ENCODE results near the gene UBQLNL.

UBQLNL gene

DNA sequence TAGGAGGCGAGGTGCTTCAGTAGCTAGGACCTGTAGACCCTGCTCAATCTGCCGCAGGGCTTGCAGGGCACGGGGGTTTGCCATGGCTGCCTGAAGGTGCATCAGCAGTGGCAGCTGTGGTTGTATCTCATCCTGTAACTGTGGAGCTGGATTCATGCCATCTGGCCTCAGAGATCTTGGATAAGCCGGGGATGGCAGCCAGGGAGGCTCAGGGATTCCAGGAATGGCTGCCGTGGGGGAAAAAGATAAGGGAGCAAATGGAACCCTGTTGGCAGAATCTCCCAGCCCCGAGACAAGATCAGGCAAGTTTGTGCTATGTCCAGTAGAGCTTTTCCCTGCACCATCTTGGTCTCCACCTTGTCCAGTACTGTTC is 8.6 kb downstream of the UBQLNL start:
- Histone ChIP-seq H3F3A (ENCODE audit: low read depth) (no peaks in the 10 kb centered on the region), H3K4me1 (ENCODE audit: insufficient read depth, low read length, poor library complexity, severe bottlenecking) (no peaks in the 10 kb centered on the region), H3K9ac (ENCODE audit: low read depth, low read length, poor library complexity, severe bottlenecking) (no peak overlapping the region), H3K4me3 (ENCODE audit: low read length, poor library complexity, severe bottlenecking) (no peak overlapping the region), H3K27me3 (ENCODE audit: insufficient read depth, low read length, poor library complexity, severe bottlenecking) (no peaks in the 10 kb centered on the region), H4K20me1 (ENCODE audit: insufficient read depth, low read length, poor library complexity, severe bottlenecking) (no peaks in the 10 kb centered on the region), H3K4me2 (ENCODE audit: low read depth, low read length, poor library complexity, severe bottlenecking) (no peak overlapping the region), H3K9me2 (replicated peaks; ENCODE audit: low read depth, low read length) (no peaks in the 10 kb centered on the region), H3K79me2 (ENCODE audit: insufficient read depth, low read length) (no peaks in the 10 kb centered on the region), H3K9me3 (ENCODE audit: insufficient read depth, low read depth, low read length) (no peaks in the 10 kb centered on the region), H2AFZ (ENCODE audit: low read length) (no peak overlapping the region), H3K36me3 (ENCODE audit: insufficient read depth, low read length) (no peaks in the 10 kb centered on the region)
- TF ChIP-seq, protein P1, sequence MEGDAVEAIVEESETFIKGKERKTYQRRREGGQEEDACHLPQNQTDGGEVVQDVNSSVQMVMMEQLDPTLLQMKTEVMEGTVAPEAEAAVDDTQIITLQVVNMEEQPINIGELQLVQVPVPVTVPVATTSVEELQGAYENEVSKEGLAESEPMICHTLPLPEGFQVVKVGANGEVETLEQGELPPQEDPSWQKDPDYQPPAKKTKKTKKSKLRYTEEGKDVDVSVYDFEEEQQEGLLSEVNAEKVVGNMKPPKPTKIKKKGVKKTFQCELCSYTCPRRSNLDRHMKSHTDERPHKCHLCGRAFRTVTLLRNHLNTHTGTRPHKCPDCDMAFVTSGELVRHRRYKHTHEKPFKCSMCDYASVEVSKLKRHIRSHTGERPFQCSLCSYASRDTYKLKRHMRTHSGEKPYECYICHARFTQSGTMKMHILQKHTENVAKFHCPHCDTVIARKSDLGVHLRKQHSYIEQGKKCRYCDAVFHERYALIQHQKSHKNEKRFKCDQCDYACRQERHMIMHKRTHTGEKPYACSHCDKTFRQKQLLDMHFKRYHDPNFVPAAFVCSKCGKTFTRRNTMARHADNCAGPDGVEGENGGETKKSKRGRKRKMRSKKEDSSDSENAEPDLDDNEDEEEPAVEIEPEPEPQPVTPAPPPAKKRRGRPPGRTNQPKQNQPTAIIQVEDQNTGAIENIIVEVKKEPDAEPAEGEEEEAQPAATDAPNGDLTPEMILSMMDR (conservative IDR thresholded peaks at IDR 0.05; ENCODE audit: low read length), result no peak
- TF ChIP-seq EZH2phosphoT487 (IDR thresholded peaks at IDR 0.05; ENCODE audit: borderline replicate concordance), result no peak

DNA sequence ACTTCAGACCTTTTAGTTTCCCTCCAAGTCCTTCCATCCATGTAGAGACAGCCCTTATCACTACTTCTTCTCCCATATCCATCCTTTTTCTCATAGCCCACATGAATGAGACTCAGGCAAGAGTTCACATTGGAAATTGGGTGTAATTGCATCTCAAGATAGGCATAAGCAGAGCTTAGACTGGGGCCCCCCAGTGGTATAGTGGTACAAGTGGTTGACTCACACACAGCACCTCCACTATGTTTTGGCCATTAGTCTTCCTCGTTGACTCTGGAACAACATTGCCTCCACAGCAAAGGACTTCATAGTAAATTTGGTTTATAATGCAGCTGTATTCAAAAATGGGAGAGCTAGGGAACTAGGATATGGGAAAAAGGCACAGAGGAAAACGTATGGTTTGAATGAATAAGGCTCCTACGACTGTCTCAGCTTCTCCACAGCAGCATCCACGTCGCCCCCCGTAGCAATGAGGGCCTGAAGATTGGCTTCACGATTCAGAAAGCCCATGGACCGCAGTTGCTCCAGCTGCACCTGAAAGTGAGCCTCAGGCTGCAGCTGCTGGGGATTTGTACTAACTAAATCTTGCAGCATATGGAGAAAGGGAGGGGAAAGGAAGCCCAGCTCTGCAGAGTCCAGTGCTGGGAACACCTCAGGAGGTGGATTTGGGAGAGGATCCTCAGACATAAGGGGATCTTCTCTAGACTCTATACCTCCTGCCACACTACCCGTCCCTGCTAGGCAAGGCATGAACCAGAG is 9.1 kb downstream of the UBQLNL start:
- no peaks in the 10 kb centered on the region for H3F3A ChIP-seq (ENCODE audit: low read depth)

DNA sequence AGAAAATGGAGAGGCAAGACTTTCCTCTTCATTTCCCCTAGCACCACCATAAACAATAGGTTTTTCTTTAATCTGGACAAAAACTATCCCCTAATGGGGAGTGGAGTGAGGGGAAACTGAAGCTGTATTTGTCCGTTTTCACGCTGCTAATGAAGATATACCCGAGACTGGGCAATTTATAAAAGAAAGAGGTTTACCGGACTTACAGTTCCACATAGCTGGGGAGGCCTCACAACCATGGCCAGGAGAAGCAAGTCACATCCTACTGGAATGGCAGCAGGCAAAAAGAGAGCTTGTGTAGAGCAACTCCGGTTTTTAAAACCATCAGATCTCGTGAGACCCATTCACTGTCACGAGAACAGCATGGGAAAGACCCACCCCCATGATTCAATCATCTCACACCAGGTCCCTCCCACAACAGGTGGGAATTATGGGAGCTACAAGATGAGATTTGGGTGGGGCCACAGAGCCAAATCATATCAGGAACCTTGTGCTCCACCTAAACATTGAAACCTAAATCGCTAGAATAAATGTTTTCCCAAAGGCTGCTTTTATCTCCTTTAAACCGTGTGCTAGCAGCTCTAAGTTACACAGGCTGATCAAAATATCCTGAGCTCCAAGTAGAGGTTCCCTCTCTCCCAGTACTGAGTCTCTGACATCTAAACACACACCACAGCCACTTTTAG is 11.0 kb downstream of the UBQLNL start:
- H3K4me2 ChIP-seq (ENCODE audit: low read depth, low read length, poor library complexity, severe bottlenecking), result no peak overlapping the region
- H3F3A ChIP-seq (ENCODE audit: low read depth), result no peaks in the 10 kb centered on the region
- no peak overlapping the region for H2AFZ ChIP-seq (ENCODE audit: low read length)
- TF ChIP-seq, protein P1 (conservative IDR thresholded peaks at IDR 0.05; ENCODE audit: low read length), result no peak
- TF ChIP-seq EZH2phosphoT487 (IDR thresholded peaks at IDR 0.05; ENCODE audit: borderline replicate concordance), result no peak
- no peaks in the 10 kb centered on the region for H3K27me3 ChIP-seq (ENCODE audit: insufficient read depth, low read length, poor library complexity, severe bottlenecking)
- no peaks in the 10 kb centered on the region for H3K36me3 ChIP-seq (ENCODE audit: insufficient read depth, low read length)
- no peaks in the 10 kb centered on the region for H3K4me1 ChIP-seq (ENCODE audit: insufficient read depth, low read length, poor library complexity, severe bottlenecking)
- no peak overlapping the region for H3K4me3 ChIP-seq (ENCODE audit: low read length, poor library complexity, severe bottlenecking)
- no peaks in the 10 kb centered on the region for H3K79me2 ChIP-seq (ENCODE audit: insufficient read depth, low read length)
- H4K20me1 ChIP-seq (ENCODE audit: insufficient read depth, low read length, poor library complexity, severe bottlenecking), result no peaks in the 10 kb centered on the region
- H3K9me2 ChIP-seq (replicated peaks; ENCODE audit: low read depth, low read length), result no peaks in the 10 kb centered on the region
- no peaks in the 10 kb centered on the region for H3K9me3 ChIP-seq (ENCODE audit: insufficient read depth, low read depth, low read length)
- H3K9ac ChIP-seq (ENCODE audit: low read depth, low read length, poor library complexity, severe bottlenecking), result no peak overlapping the region

More for the DNA sequence above, 9.1 kb downstream of the UBQLNL start:
- Histone ChIP-seq H3K9me2 (replicated peaks; ENCODE audit: low read depth, low read length) (no peaks in the 10 kb centered on the region), H3K4me3 (ENCODE audit: low read length, poor library complexity, severe bottlenecking) (no peak overlapping the region), H3K4me2 (ENCODE audit: low read depth, low read length, poor library complexity, severe bottlenecking) (no peak overlapping the region), H3K4me1 (ENCODE audit: insufficient read depth, low read length, poor library complexity, severe bottlenecking) (no peaks in the 10 kb centered on the region), H3K27me3 (ENCODE audit: insufficient read depth, low read length, poor library complexity, severe bottlenecking) (no peaks in the 10 kb centered on the region), H4K20me1 (ENCODE audit: insufficient read depth, low read length, poor library complexity, severe bottlenecking) (no peaks in the 10 kb centered on the region), H3K9ac (ENCODE audit: low read depth, low read length, poor library complexity, severe bottlenecking) (no peak overlapping the region), H3K79me2 (ENCODE audit: insufficient read depth, low read length) (no peaks in the 10 kb centered on the region), H2AFZ (ENCODE audit: low read length) (no peak overlapping the region), H3K36me3 (ENCODE audit: insufficient read depth, low read length) (no peaks in the 10 kb centered on the region), H3K9me3 (ENCODE audit: insufficient read depth, low read depth, low read length) (no peaks in the 10 kb centered on the region)
- TF ChIP-seq, protein P1 (conservative IDR thresholded peaks at IDR 0.05; ENCODE audit: low read length), result no peak; the same call in 1 of the 2 replicates
- TF ChIP-seq EZH2phosphoT487 (IDR thresholded peaks at IDR 0.05; ENCODE audit: borderline replicate concordance), result no peak
